GM23248 (cell line): ENCODE data around the gene SULT4A1. TPM values are rescaled to one million over a fixed set of nuclear protein-coding genes. Genes with fewer than 3 reads are reported as not detected.

Source experiments
- DNase-seq: peaks from one replicate; pipeline ENCODE4 v3.0.0-alpha.2; 2015
- H2AFZ ChIP-seq: fragments of 200-600 bp; sonication (generic); 2 replicates; pipeline ENCODE4 v1.6.1; 2016; ENCODE audit warnings: antibody characterized with exemption
- H3F3A ChIP-seq: fragments of 200-600 bp; sonication (generic); 2 replicates; pipeline ENCODE4 v1.6.1; 2016; ENCODE audit warnings: mild to moderate bottlenecking, antibody characterized with exemption, mixed run types; ENCODE audit not compliant: insufficient read depth
- H3K27ac ChIP-seq: fragments of 200-600 bp; sonication (generic); 2 replicates; pipeline ENCODE4 v1.5.1; 2016; ENCODE audit warnings: mild to moderate bottlenecking
- H3K27me3 ChIP-seq: fragments of 200-600 bp; sonication (generic); replicated peaks from 2 replicates; pipeline ENCODE4 v1.6.1; 2016; ENCODE audit warnings: mild to moderate bottlenecking; ENCODE audit not compliant: insufficient read depth
- H3K36me3 ChIP-seq: fragments of 200-600 bp; sonication (generic); 2 replicates; pipeline ENCODE4 v1.6.1; 2016; ENCODE audit warnings: low read depth, mild to moderate bottlenecking
- H3K4me1 ChIP-seq: fragments of 200-600 bp; sonication (generic); 2 replicates; pipeline ENCODE4 v1.6.1; 2016; ENCODE audit warnings: mild to moderate bottlenecking; ENCODE audit not compliant: insufficient read depth
- H3K4me2 ChIP-seq: fragments of 200-600 bp; sonication (generic); one replicate; pipeline ENCODE4 v1.6.1; 2016; ENCODE audit warnings: mild to moderate bottlenecking; ENCODE audit not compliant: unreplicated experiment
- H3K4me3 ChIP-seq: fragments of 200-600 bp; sonication (generic); 2 replicates; pipeline ENCODE4 v1.5.1; 2016; ENCODE audit warnings: mild to moderate bottlenecking
- H3K79me2 ChIP-seq: fragments of 200-600 bp; sonication (generic); 2 replicates; pipeline ENCODE4 v1.6.1; 2016; ENCODE audit warnings: mild to moderate bottlenecking; ENCODE audit not compliant: insufficient read depth
- H3K9ac ChIP-seq: fragments of 200-600 bp; sonication (generic); 2 replicates; pipeline ENCODE4 v1.6.1; 2016; ENCODE audit warnings: mild to moderate bottlenecking
- H3K9me2 ChIP-seq: fragments of 200-600 bp; sonication (generic); 2 replicates; pipeline ENCODE4 v1.6.1; 2016; ENCODE audit warnings: mixed run types, mild to moderate bottlenecking, moderate library complexity; ENCODE audit not compliant: insufficient read depth
- H3K9me3 ChIP-seq: fragments of 200-600 bp; sonication (generic); one replicate; pipeline ENCODE4 v1.6.1; 2017; ENCODE audit warnings: low read depth
- H4K20me1 ChIP-seq: fragments of 200-600 bp; sonication (generic); 2 replicates; pipeline ENCODE4 v1.6.0; 2016; ENCODE audit not compliant: insufficient read depth
- EZH2 ChIP-seq: fragments of 200-600 bp; sonication (generic); IDR thresholded peaks from 2 replicates; pipeline ENCODE4 v1.6.1; 2018; ENCODE audit warnings: antibody characterized with exemption, mild to moderate bottlenecking; ENCODE audit not compliant: insufficient read depth, poor library complexity, severe bottlenecking
- EZH2phosphoT487 ChIP-seq: fragments of 200-600 bp; sonication (generic); IDR thresholded peaks from 2 replicates; pipeline ENCODE4 v1.6.1; 2018; ENCODE audit warnings: antibody characterized with exemption, moderate library complexity, mild to moderate bottlenecking, low read depth; ENCODE audit not compliant: insufficient read depth
- WGBS, 2 experiments: methylation state at CpG; one replicate each; pipeline ENCODE4 v1.1.6; 2015 to 2017; ENCODE audit warnings: low lambda C conversion rate in 2 of 2, low coverage in 1 of 2; ENCODE audit errors: missing lambda C conversion rate in 2 of 2; 5-methylcytosine and 5-hydroxymethylcytosine counted together
- in situ Hi-C: fragments of 300-500 bp; cut with MboI; formaldehyde crosslinking; loops from 2 replicates; pipeline ENCODE4 v1.15.0; 2020
- polyA plus RNA-seq: library from polyadenylated mRNA; unstranded; fragments of >200 nt; fragmentation: Nextera tagmentation; extraction: Ambion mirVana; gene quantifications from 2 replicates; pipeline ENCODE4 v1.2.1, GENCODE V29; 2016
- total RNA-seq: library from RNA; depleted of rRNA; stranded (reverse); fragments of >200 nt; shearing (Covaris generic); gene quantifications from 2 replicates; pipeline ENCODE4 v1.2.3, GENCODE V29; 2014

Gene SULT4A1
- total and polyA plus RNA-seq, 2 experiments from 2014 or later = not detected

DNA sequence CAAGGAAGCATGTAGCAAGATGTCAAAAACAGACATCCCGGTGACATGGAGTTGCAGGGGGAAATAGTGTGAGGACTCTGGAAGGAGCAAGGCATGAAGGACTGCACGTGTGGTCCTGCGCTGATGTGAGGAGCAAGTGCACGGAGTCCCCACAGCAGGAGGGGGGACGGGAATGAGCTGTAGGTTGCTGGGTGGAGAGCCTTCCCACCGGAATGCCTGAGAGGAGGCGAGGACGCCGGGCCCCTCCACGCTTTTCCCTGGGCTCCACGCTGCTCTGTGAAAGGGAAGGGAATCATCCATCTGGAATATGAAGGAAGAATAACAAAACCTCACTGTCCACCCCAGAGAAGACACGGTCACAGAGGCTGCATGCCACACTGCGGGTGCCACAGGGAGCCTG, 26.6 kb downstream of the SULT4A1 start:
- Histone ChIP-seq H3K4me3 (no peak overlapping the region), H3K79me2 (no peaks in the 10 kb centered on the region), H3K9me3 (no peaks in the 10 kb centered on the region), H3F3A (no peaks in the 10 kb centered on the region), H3K9ac (no peak overlapping the region), H3K4me2 (no peak overlapping the region), H2AFZ (no peak overlapping the region), H4K20me1 (no peaks in the 10 kb centered on the region), H3K9me2 (no peaks in the 10 kb centered on the region), H3K27ac (no peak overlapping the region), H3K4me1 (no peaks in the 10 kb centered on the region), H3K27me3 (no peaks in the 10 kb centered on the region), H3K36me3 (no peaks in the 10 kb centered on the region)
- no peak for TF ChIP-seq EZH2phosphoT487
- TF ChIP-seq EZH2 = no peak
- in situ Hi-C loops = no loop called here
- 72 to 75% methylated on average over 12 to 13 of the region's 13 CpGs for WGBS, 2 experiments
- no peak for DNase-seq

DNA sequence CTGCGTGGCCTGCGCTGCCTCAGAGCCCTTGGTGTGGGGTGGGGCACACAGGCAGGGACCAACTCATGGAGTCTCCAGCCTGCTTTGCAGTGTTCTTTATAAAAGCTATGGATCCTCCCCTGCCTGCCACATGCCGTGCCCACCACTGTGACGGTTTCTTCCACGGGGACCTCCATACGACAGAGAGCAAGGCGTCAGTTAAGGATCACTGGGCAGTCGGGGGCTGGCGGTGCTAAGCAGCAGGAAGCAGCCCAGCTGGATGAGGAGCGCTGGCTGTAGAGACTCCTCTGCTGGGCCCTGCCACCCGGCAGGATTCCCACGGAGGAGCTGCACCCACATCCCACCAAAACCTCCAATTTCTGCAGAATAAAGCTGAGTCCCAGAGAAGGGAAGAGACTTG, 27.1 kb downstream of the SULT4A1 start:
- H3K9ac ChIP-seq = no peak overlapping the region
- no peak for TF ChIP-seq EZH2phosphoT487
- TF ChIP-seq EZH2 = no peak
- H3K4me2 ChIP-seq = no peak overlapping the region
- H3K4me3 ChIP-seq = no peak overlapping the region
- no peaks in the 10 kb centered on the region for H3K27me3 ChIP-seq
- no peaks in the 10 kb centered on the region for H3K79me2 ChIP-seq
- 79 to 81% methylated on average over 12 of the region's 12 CpGs for WGBS, 2 experiments
- H3K9me2 ChIP-seq = no peaks in the 10 kb centered on the region
- no peak overlapping the region for H2AFZ ChIP-seq
- peaks cover 4% of the 10 kb centered on the region for H3K4me1 ChIP-seq
- no peaks in the 10 kb centered on the region for H3K9me3 ChIP-seq
- H3K27ac ChIP-seq = no peak overlapping the region
- no peaks in the 10 kb centered on the region for H4K20me1 ChIP-seq
- 0 out of 2 replicates have a peak, but pooled peaks cover 3% of the 10 kb centered on the region for H3F3A ChIP-seq
- DNase-seq = no peak
- in situ Hi-C loops = no loop called here
- H3K36me3 ChIP-seq = no peaks in the 10 kb centered on the region

DNA sequence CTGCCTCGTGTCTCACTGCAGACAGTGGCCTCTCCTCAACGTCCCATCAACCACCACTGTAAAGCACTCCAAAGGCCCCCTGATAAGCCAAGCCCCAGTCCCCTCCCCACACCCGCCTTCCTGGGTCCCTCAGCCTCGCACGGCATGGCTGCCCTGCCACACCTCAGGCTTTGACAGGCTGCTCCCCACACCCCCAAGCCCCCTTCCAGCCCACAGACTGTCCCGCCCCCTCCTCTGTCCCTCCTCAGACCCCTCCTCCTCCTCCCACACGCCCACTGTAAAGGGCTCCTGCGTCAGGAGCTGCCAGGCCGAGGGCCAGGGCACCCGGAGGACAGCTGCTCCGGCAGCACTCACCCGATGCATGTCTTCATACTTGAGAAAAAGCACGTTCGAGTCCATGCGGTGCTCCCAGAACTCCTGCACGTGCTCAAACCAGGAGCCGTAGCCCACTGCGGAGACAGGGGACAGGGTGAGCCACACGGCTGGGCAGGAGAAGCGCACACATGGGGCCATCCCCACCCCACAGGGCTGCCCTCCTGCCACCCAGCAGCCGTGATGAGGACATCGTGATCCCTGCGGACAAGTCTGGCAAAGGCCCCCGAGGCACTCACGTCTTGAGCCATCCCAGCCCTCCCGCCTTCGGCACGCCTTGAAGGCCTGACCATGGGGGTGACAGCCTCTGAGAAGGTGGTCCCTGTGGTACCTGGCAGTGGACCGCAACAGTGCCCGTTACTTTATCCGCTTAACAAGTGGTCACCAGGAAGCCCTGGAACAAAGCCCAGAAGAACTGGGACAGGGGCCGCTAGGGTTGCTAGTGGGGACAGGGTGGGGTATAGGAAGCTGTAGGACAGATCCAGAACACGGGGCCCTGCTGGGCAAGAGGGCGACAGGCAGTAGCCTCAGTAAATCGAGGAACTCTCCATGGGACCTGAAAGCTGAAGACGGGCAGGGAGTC, 28.8 kb downstream of the SULT4A1 start:
- H3K9ac ChIP-seq = no peak overlapping the region
- no peaks in the 10 kb centered on the region for H3K79me2 ChIP-seq
- WGBS, 2 experiments = 75 to 76% methylated on average over 33 to 34 of the region's 36 CpGs
- no peak overlapping the region for H3K27ac ChIP-seq
- no peaks in the 10 kb centered on the region for H3K9me2 ChIP-seq
- no peaks in the 10 kb centered on the region for H4K20me1 ChIP-seq
- no peak for TF ChIP-seq EZH2
- TF ChIP-seq EZH2phosphoT487 = no peak
- H3K4me3 ChIP-seq = no peak overlapping the region
- H3K27me3 ChIP-seq = no peaks in the 10 kb centered on the region
- no peak overlapping the region for H2AFZ ChIP-seq
- peaks cover 10% of the 10 kb centered on the region; the same call in 1 of the 2 replicates for H3F3A ChIP-seq
- peaks cover 11% of the 10 kb centered on the region for H3K4me1 ChIP-seq
- no peak for DNase-seq
- in situ Hi-C loops = no loop called here
- H3K9me3 ChIP-seq = no peaks in the 10 kb centered on the region
- no peak overlapping the region for H3K4me2 ChIP-seq
- no peaks in the 10 kb centered on the region for H3K36me3 ChIP-seq

DNA sequence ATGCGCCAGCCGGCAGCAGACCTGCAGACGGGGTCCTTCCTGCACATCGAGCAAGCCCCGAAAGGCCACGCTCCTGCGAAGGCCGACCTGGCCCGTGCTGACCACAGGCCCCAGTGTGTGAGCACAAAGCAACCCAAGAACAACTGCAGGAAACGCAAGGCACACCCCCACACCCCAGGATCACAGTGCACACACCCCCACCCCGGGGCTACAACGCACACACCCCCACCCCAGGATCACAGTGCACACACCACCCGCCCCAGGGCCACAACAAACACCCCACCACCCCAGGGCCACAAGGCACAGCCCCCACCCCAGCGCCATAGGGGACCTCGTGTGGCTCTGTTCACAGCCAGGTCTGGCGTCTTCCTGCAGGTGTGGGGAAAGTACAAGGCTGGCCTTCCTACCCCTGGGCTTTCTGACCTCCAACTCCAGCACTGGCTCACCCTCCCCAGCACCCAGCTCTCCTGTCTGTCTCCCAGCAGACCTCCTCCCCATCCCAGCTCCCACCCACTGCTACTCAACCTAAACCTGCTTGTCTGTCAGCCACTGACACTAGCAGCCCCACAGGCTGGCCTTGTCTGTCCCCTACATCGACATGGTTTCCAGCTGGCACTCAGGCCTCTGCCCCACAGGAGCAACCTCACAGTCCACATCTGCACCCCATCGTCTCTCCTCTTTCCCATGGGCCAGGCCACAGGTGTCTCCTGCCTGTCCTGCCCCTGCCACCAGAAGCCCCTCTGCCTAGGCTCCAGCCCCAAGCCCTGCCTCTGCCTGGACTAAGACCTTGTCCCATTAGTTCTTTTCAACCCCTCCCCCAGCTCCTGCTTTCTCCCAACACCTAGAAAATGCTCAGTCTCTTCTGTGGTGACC, 29.7 kb downstream of the SULT4A1 start:
- Histone ChIP-seq H3K4me3 (no peak overlapping the region), H4K20me1 (no peaks in the 10 kb centered on the region), H3K9ac (no peak overlapping the region), H3K4me2 (no peak overlapping the region), H3K9me3 (no peaks in the 10 kb centered on the region), H3K27me3 (no peaks in the 10 kb centered on the region), H3K36me3 (no peaks in the 10 kb centered on the region), H3F3A (peaks cover 10% of the 10 kb centered on the region; the same call in 1 of the 2 replicates), H3K4me1 (peaks cover 11% of the 10 kb centered on the region), H3K79me2 (no peaks in the 10 kb centered on the region), H2AFZ (no peak overlapping the region), H3K9me2 (no peaks in the 10 kb centered on the region), H3K27ac (no peak overlapping the region)
- no peak for DNase-seq
- WGBS, 2 experiments = 72 to 88% methylated on average over 12 to 14 of the region's 18 CpGs
- TF ChIP-seq EZH2phosphoT487 (no peak), EZH2 (no peak)
- in situ Hi-C loops = no loop called here
